GM19239 (cell line): ENCODE results near the gene PLK2.

Source experiments
- DNase-seq: peaks from one replicate; pipeline ENCODE4 v3.0.0; 2011; ENCODE audit warnings: low spot score; ENCODE audit not compliant: insufficient read length
- FAIRE-seq: peaks from 2 replicates; lab custom pipeline; 2011; peaks lifted over from hg19 to GRCh38; lab: Jason Lieb, UNC

PLK2 gene

GRCh38 chr5:58481828-58482227 is 21.9 kb upstream of the PLK2 start:
- FAIRE-seq: no peak
- DNase-seq: no peak

DNA sequence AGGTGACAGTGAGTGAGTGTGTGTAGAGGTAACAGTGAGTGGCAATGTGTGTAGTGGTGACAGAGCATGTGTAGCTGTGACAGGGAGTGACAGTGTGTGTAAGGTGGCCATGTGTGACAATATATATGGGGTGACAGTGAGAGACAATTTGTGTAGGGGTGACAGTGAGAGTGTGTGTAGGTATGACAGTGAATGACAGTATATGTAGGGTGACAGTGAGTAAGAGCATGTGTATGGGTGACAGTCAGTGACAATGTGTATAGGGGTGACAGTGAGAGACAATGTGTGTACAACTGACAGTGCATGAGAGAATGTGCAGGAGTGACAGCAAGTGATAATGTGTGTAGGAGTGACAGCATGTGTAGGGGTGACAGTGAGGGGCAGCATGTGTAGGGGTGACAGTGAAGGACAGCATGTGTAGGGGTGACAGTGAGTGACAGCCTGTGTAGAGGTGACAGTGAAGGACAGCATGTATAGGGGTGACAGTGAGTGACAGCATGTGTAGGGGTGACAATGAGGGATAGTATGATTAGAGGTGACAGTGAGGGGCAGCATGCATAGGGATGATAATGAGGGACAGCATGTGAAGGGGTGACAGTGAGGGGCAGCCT is 21.3 kb upstream of the PLK2 start:
- no peak for FAIRE-seq
- no peak for DNase-seq

DNA sequence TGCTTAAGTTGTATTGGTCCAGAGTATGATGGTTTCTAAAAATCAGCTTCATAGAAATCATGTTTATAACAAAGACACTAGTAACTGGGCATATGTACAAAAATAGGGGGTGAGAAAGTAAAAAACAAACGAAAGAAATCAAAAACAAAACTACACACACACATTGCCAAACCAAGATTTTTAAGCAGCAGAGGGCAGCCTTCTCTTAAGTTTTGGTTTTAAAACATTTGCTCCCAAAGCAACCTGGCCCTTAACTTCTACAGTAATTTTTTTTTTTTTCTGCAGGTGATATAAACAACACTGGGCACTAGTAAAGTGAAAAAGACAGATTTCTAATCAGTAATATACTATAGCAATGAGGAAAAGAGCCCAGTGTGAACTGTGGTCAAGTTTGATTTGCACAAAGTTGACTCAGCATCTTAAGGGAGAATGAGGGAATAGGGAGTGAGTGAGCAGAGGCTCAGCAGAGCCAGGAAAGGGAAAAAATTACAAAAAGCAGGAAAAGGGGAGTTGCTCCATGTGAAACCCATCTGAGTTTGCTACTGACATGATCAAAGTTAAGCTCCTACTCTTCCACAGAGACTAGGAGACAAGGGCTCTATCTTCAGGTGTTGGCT is 18.0 kb upstream of the PLK2 start:
- FAIRE-seq: no peak
- no peak for DNase-seq

- no peak for DNase-seq
- FAIRE-seq: no peak
Observed at GRCh38 chr5:58475404-58475803, 15.5 kb upstream of the PLK2 start.

- DNase-seq (no peak), FAIRE-seq (no peak)
Observed at GRCh38 chr5:58469896-58470295, 10.0 kb upstream of the PLK2 start.

DNA sequence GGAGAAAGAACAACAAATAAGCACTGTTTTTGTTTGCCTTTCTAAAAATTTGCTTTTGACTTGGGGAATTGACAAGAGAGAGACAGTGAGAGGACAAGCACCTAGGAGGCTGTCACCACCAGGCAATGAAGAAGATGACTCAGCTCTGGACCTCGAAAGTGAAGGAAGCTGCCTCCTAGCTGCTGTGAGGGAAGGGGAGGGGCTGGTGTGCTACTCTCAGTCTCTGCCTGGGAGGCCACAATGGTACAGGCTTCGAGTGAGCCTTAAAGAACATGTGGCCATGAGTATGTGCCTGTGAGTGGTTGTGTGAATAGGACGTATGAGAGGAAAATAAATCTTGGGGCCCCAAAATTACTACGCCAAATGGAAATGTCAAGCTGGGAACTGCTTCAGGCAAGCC is 7.1 kb upstream of the PLK2 start:
- DNase-seq: peak; percentile 32

GRCh38 chr5:58462623-58463230 is 2.8 kb upstream of the PLK2 start:
- peak; percentile 88 for FAIRE-seq
- DNase-seq: no peak

More for the DNA sequence above, 7.1 kb upstream of the PLK2 start:
- FAIRE-seq: peak; percentile 95

- DNase-seq (no peak), FAIRE-seq (peak; percentile 78)
Observed at GRCh38 chr5:58462154-58462553, 2.3 kb upstream of the PLK2 start.

DNA sequence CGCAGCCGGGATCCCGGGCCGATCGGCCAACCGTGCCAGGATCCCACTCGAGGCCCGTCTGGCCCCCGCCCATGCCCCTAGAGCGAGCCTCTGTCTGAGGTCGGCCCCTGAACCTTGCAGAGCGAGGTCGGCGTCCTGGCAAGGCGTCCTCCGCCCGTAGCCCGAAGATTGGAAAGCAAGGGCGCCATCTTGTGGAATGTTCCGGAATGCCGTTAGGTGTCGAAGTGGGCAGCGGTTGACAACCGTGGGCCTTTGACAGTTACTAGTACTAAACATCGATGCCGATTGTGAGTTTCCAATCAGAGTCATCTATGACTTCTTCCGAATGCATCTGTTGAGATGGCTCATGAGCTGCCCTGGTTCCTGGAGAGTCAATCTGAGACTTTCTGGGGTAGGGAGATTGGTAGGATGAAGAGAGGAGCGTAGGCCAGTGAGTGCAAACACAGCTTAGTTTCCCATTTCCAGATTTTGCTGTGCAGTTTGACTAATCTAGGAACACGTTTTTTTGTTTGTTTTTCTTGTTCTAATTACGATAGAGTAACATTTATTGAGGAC is 923 bp upstream of the PLK2 start:
- peak; percentile 90 for FAIRE-seq
- peak; percentile 60 for DNase-seq

- DNase-seq (no peak), FAIRE-seq (no peak)
Observed at GRCh38 chr5:58459146-58460001, 512 bp downstream of the PLK2 start.

DNA sequence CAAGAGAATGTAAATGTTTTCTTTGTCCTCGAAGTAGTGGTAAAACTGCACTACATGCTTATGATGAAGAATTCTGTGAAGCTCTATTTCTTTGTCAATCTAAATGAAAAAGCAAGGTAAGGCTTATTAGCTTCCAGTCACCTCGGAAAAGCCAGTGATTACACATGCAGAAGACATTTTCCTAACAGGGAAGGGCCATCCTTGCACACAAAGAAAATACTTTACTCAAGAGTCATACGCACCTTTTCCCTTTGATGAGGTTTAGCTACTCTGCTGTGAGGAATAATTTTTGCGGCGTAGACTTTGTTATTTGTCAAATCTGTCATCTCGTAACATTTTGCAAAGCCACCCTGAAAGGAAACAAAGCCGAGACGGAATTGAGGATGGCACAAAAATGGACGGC is 1.1 kb downstream of the PLK2 start:
- DNase-seq (no peak), FAIRE-seq (no peak)

DNA sequence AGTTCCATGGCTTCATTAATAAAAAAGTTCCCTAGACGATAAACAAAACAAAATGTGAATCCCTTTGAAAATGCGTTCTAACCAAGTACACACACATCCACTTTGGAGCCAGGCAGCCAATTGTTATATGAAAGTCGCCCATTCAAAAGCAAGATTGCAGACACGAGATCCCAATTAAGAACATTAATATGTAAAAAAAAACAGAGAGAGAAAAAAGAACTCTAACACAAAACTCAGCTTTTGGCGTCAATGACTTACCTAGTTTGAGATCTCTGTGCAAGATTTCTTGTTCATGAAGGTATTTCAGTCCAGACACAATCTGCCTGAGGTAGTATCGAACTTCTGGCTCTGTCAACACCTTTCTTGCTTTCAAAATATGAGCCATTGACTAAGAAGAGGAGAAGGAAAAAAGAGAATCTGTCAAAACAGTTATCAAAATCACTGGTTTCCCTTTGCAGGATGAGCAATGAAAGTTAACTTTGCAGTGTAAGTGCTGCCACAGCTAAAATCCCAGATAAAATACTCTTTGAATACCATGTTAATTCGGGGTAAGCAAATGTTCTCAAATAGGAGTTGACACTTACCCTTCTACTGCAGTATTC is 1.6 kb downstream of the PLK2 start:
- DNase-seq (no peak), FAIRE-seq (no peak)

GRCh38 chr5:58457050-58457449 is 2.8 kb downstream of the PLK2 start:
- FAIRE-seq: no peak
- no peak for DNase-seq

DNA sequence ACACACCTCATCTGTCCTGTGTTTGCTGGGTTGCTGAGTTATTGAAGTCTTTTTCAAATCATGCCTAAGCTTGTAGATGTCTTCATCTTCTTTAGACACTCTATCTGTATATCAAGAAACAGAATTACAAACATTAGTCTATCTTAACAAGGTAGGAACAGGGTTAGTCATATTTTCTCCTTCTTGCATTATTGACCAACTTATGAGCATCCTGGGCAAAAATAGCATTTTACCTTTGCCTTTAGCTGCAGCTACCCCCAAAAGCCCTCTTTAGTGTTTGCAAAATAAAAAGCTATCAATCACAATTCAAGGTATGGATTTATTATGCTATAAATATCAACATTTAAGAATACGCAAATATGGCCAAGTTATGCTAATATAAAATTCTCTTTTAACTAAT is 3.4 kb downstream of the PLK2 start:
- DNase-seq (no peak), FAIRE-seq (no peak)

DNA sequence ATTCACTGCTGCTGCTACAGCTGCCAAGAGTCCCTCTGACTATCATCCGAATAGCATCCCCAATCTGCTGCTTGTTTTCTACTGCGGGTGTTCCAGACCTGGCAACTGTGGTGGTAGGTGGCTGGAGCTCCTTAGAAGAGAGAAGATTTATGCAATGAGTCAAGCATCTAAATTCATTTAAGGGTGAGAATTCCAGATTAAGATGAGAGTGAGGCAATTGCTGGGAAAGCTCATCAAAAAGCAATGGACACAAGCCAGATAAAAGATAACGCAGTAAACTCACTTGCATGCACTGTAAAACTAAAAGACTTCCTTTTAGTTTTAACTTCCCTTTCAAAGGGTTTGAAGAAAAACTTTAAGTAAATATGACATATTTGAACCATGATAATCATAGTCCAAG is 3.9 kb downstream of the PLK2 start:
- FAIRE-seq (no peak), DNase-seq (no peak)

- no peak for FAIRE-seq
- no peak for DNase-seq
Observed at GRCh38 chr5:58455480-58455879, 4.4 kb downstream of the PLK2 start.

GRCh38 chr5:58455066-58455465 is 4.8 kb downstream of the PLK2 start:
- no peak for FAIRE-seq
- no peak for DNase-seq

GRCh38 chr5:58454025-58454424 is 5.9 kb downstream of the PLK2 start:
- DNase-seq (no peak), FAIRE-seq (no peak)

GRCh38 chr5:58453306-58453705 is 6.6 kb downstream of the PLK2 start:
- FAIRE-seq: no peak
- DNase-seq: no peak

DNA sequence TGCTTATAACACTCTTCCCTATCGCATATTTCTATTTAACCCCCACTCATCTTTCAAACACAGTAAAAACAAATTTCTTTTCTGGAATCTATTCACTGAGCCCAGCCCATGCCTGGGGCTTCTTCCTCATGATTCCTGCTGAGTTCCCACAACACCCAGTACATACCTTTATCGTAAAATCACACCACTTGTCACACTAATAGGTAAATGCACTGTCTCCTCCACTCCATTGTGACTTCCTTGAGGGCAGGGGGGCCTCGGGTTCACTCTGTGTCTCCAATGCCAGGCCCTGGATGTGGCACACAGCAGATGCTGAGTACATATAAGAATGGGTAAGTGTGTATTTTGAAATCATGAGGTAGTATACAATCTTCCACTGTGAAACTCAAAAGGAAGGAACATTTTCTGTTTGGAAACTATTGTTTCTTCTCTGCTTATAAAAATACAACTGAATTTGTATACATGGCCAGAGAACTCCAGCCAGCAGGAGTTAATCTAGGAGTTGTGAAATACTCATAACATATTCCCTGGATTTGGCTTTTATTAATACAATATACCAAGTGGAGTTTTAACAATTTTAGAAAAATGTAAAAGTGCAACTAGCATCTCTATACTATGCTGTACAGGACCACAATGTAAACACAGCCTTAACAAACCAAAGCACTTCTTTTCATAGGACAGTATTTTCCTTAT is 7.2 kb downstream of the PLK2 start:
- DNase-seq (no peak), FAIRE-seq (no peak)
